CD14-positive monocyte (primary cell): ENCODE data around the gene GRM8. TPM values are rescaled to one million over a fixed set of nuclear protein-coding genes. Genes with fewer than 3 reads are reported as not detected.

ENCODE experiments used
- DNase-seq, 3 donors: peaks; one replicate each; pipeline ENCODE4 v3.0.0-alpha.2; 2011 to 2022
- H2AFZ ChIP-seq: 2 replicates; pipeline ENCODE4 v1.6.0; 2012; ENCODE audit warnings: mild to moderate bottlenecking, low read depth, low read length, inconsistent platforms; ENCODE audit not compliant: insufficient read depth, poor library complexity, severe bottlenecking
- H3K27ac ChIP-seq, 2 donors: 1 replicate in 1 of 2; 2 replicates in 1 of 2; pipeline ENCODE4 v1.5.1; 2012 to 2013; ENCODE audit warnings: low read length in 2 of 2, control low read depth in 1 of 2, inconsistent platforms in 1 of 2, low read depth in 1 of 2, mild to moderate bottlenecking in 1 of 2
- H3K27me3 ChIP-seq, 2 donors: one replicate each; pipeline versions ENCODE4 v1.6.0 to v1.6.1; 2011 to 2013; ENCODE audit warnings: low read length in 2 of 2; ENCODE audit not compliant: control insufficient read depth in 2 of 2, insufficient read depth in 2 of 2
- H3K36me3 ChIP-seq, 2 donors: replicated peaks in 1 of 2; 1 replicate in 1 of 2; 2 replicates in 1 of 2; pipeline versions ENCODE4 v1.5.1 to v1.6.1; 2012 to 2013; ENCODE audit warnings: low read length in 2 of 2, control low read depth in 1 of 2, inconsistent platforms in 1 of 2, mild to moderate bottlenecking in 1 of 2; ENCODE audit not compliant: insufficient read depth in 2 of 2, control insufficient read depth in 1 of 2
- H3K4me1 ChIP-seq, 2 donors: 1 replicate in 1 of 2; 2 replicates in 1 of 2; pipeline versions ENCODE4 v1.5.1 to v1.6.1; 2012 to 2013; ENCODE audit warnings: low read length in 2 of 2, control low read depth in 1 of 2, inconsistent platforms in 1 of 2, mild to moderate bottlenecking in 1 of 2, moderate library complexity in 1 of 2; ENCODE audit not compliant: insufficient read depth in 2 of 2, control insufficient read depth in 1 of 2
- H3K4me2 ChIP-seq: replicated peaks from 2 replicates; pipeline ENCODE3; 2012; ENCODE audit warnings: low read length, moderate library complexity, mild to moderate bottlenecking; ENCODE audit not compliant: poor library complexity, severe bottlenecking; ENCODE audit errors: extremely low read depth
- H3K4me3 ChIP-seq, 3 experiments: fragments of 200-600 bp in 1 of 3; sonication (generic) in 1 of 3; replicated peaks in 1 of 3; 1 replicate in 2 of 3; 2 replicates in 1 of 3; pipeline ENCODE4 v1.5.1; 2011 to 2013; ENCODE audit warnings: low read length in 3 of 3, mild to moderate bottlenecking in 3 of 3, control low read depth in 2 of 3, low read depth in 2 of 3, inconsistent platforms in 1 of 3, moderate library complexity in 1 of 3
- H3K79me2 ChIP-seq: 2 replicates; pipeline ENCODE4 v1.6.0; 2012; ENCODE audit warnings: mild to moderate bottlenecking, control low read depth, inconsistent platforms, low read length, moderate library complexity; ENCODE audit not compliant: insufficient read depth
- H3K9ac ChIP-seq: 2 replicates; pipeline ENCODE4 v1.6.0; 2017; ENCODE audit warnings: low read length, mild to moderate bottlenecking; ENCODE audit not compliant: insufficient read depth, poor library complexity, severe bottlenecking
- H3K9me3 ChIP-seq, 2 donors: replicated peaks in 1 of 2; 1 replicate in 1 of 2; 2 replicates in 1 of 2; pipeline versions ENCODE4 v1.5.1 to v1.6.1; 2012 to 2013; ENCODE audit warnings: low read length in 2 of 2, control low read depth in 1 of 2; ENCODE audit not compliant: control insufficient read depth in 1 of 2, insufficient read depth in 1 of 2
- H4K20me1 ChIP-seq: 2 replicates; pipeline ENCODE4 v1.6.0; 2012; ENCODE audit warnings: mild to moderate bottlenecking, low read length, control low read depth, moderate library complexity; ENCODE audit not compliant: insufficient read depth
- H3K27ac Mint-ChIP-seq, 7 donors: one replicate each; pipeline ENCODE4 v1.8.0; 2020; ENCODE audit warnings: mild to moderate bottlenecking in 7 of 7, mixed read lengths in 7 of 7, moderate library complexity in 6 of 7, inconsistent platforms in 2 of 7
- H3K27me3 Mint-ChIP-seq, 3 donors: one replicate each; pipeline ENCODE4 v1.8.0; 2021 to 2022; ENCODE audit warnings: low read depth in 3 of 3, mild to moderate bottlenecking in 3 of 3, mixed read lengths in 3 of 3, moderate library complexity in 3 of 3, inconsistent platforms in 1 of 3
- H3K36me3 Mint-ChIP-seq, 2 donors: one replicate each; pipeline ENCODE4 v1.8.0; 2020; ENCODE audit warnings: mixed read lengths in 2 of 2, inconsistent platforms in 1 of 2, mild to moderate bottlenecking in 1 of 2
- H3K4me1 Mint-ChIP-seq: one replicate; pipeline ENCODE4 v1.8.0; 2020; ENCODE audit warnings: mild to moderate bottlenecking, mixed read lengths
- H3K4me3 Mint-ChIP-seq, 2 donors: one replicate each; pipeline ENCODE4 v1.8.0; 2020; ENCODE audit warnings: mild to moderate bottlenecking in 2 of 2, mixed read lengths in 2 of 2, moderate library complexity in 1 of 2
- H3K9me3 Mint-ChIP-seq, 7 donors: one replicate each; pipeline ENCODE4 v1.8.0; 2020 to 2022; ENCODE audit warnings: mixed read lengths in 7 of 7, mild to moderate bottlenecking in 6 of 7, moderate library complexity in 6 of 7, inconsistent platforms in 2 of 7
- WGBS: methylation state at CpG from one replicate; pipeline ENCODE4 v1.1.5; 2013; ENCODE audit warnings: missing lambda C conversion rate; ENCODE audit not compliant: insufficient coverage; 5-methylcytosine and 5-hydroxymethylcytosine counted together
- intact Hi-C, 2 donors: fragments of 100-400 bp; cut with micrococcal nuclease; formaldehyde crosslinking; loops; one replicate each; pipeline versions ENCODE4 v1.15.0 to v1.15.1; 2023
- polyA plus RNA-seq, 3 donors: library from polyadenylated mRNA; depleted of rRNA in 1 of 3; unstranded in 2 of 3; stranded (reverse) in 1 of 3; fragments of 300-500 nt in 2 of 3; fragments of >200 nt in 1 of 3; fragmentation: Illumina TruSeq in 2 of 3; gene quantifications; 1 replicate in 2 of 3; 2 replicates in 1 of 3; pipeline ENCODE4 v1.2.3, GENCODE V29; 2012 to 2021
- TF ChIP-seq, protein P1 (sequence below): fragments of 200-600 bp; IDR thresholded peaks from one replicate; pipeline ENCODE4 v1.8.0; 2022; ENCODE audit warnings: antibody characterized with exemption, mild to moderate bottlenecking

The GRM8 gene
- polyA plus RNA-seq, 3 donors: not detected

DNA sequence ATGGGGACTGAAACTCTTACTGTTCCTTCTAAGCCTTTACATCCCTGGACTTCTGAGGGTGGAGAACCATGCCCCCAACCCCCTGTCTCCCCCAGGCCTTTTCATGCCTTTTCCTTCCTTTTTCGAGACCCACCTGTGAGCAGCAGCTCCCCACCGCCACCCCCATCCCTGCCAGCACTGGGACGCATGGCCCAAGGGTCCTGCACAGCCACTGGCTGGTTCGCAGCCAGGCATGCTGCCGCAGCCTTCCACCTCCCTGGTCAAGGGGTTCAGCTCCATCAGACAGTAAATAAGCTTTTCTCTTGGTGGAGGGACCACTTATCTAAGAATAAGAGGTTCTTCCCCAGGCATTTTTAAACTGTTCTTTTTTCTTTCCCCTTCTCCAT lies 584.4 kb downstream of the GRM8 start:
- Histone ChIP-seq H3K27me3 (no peaks in the 10 kb centered on the region), H3K4me1 (no peaks in the 10 kb centered on the region), H3K36me3 (no peaks in the 10 kb centered on the region), H3K27ac (no peak overlapping the region), H2AFZ (no peak overlapping the region), H3K79me2 (no peaks in the 10 kb centered on the region), H3K4me3 (no peak overlapping the region), H3K4me2 (no peak overlapping the region), H4K20me1 (no peaks in the 10 kb centered on the region), H3K9me3 (peaks cover 0 to 4% of the 10 kb centered on the region in 2 donors), H3K9ac (no peak overlapping the region)
- Mint-ChIP-seq H3K27ac (peak overlapping the region in 1 of 7 donors; percentile 9), H3K36me3 (no peaks in the 10 kb centered on the region), H3K27me3 (peaks cover 0 to 2% (median 0%) of the 10 kb centered on the region in 3 donors), H3K4me3 (no peak overlapping the region), H3K4me1 (no peaks in the 10 kb centered on the region), H3K9me3 (peaks cover 0 to 10% (median 2%) of the 10 kb centered on the region in 7 donors)
- WGBS: 100% methylated on average over 3 of the region's 5 CpGs
- TF ChIP-seq, protein P1, sequence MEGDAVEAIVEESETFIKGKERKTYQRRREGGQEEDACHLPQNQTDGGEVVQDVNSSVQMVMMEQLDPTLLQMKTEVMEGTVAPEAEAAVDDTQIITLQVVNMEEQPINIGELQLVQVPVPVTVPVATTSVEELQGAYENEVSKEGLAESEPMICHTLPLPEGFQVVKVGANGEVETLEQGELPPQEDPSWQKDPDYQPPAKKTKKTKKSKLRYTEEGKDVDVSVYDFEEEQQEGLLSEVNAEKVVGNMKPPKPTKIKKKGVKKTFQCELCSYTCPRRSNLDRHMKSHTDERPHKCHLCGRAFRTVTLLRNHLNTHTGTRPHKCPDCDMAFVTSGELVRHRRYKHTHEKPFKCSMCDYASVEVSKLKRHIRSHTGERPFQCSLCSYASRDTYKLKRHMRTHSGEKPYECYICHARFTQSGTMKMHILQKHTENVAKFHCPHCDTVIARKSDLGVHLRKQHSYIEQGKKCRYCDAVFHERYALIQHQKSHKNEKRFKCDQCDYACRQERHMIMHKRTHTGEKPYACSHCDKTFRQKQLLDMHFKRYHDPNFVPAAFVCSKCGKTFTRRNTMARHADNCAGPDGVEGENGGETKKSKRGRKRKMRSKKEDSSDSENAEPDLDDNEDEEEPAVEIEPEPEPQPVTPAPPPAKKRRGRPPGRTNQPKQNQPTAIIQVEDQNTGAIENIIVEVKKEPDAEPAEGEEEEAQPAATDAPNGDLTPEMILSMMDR: no peak
- intact Hi-C loops: no loop called here
- no peak for DNase-seq

DNA sequence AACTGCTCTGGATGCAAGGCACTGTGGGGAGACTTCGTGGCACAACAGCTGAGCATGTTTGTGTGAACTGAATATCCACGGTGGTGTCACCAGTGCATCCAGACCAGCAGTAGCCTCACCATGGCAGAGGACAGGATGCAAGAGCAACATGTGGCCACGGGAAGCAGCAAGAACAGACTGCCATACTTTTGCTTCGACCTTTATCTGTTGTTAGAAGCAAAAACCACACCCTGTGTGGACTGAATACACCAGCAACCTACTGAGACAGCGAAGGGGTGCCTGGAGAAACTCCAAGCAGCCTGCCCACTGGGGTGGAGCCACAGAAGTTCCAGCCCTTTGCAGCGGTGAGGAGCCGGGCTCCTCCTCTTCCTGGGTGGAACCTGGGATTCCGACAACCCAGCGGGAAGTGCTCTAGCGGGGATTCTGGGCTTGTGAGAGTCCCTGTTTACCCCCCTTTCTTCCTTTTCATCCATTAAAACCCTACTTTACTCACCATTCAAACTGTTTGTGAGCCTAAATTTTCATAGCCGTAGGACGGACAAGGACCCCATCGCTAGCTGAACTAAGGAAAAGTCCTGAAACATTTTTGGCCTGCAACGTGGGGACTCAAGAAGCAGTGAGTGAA lies 584.9 kb downstream of the GRM8 start:
- Histone ChIP-seq H3K79me2 (no peaks in the 10 kb centered on the region), H3K27ac (no peak overlapping the region), H3K27me3 (no peaks in the 10 kb centered on the region), H3K4me3 (no peak overlapping the region), H3K4me1 (no peaks in the 10 kb centered on the region), H2AFZ (no peak overlapping the region), H4K20me1 (no peaks in the 10 kb centered on the region), H3K36me3 (no peaks in the 10 kb centered on the region), H3K4me2 (no peak overlapping the region), H3K9me3 (peaks cover 0 to 4% of the 10 kb centered on the region in 2 donors), H3K9ac (no peak overlapping the region)
- no peak for DNase-seq
- TF ChIP-seq, protein P1: no peak
- Mint-ChIP-seq H3K4me3 (no peak overlapping the region), H3K9me3 (peaks cover 0 to 9% (median 4%) of the 10 kb centered on the region in 7 donors), H3K27me3 (peaks cover 0 to 2% (median 0%) of the 10 kb centered on the region in 3 donors), H3K4me1 (no peaks in the 10 kb centered on the region), H3K27ac (no peak overlapping the region), H3K36me3 (no peaks in the 10 kb centered on the region)
- intact Hi-C loops: no loop called here
- 86% methylated on average over 10 of the region's 14 CpGs for WGBS
